GM12873 (cell line): ENCODE measurements around the gene STAT5A.

Experiments used
- CTCF ChIP-seq: IDR thresholded peaks from 2 replicates; pipeline ENCODE4 v1.5.1; 2012; ENCODE audit warnings: low read depth, mild to moderate bottlenecking, moderate library complexity, low read length, control low read depth; ENCODE audit not compliant: insufficient read depth; ENCODE audit errors: missing control alignments

STAT5A gene

GRCh38 chr17:42266918-42267766, 21.2 kb upstream of the STAT5A start:
- TF ChIP-seq CTCF: no peak

- TF ChIP-seq CTCF: no peak
These were observed 20.1 kb upstream of the STAT5A start for GRCh38 chr17:42268236-42268635.

GRCh38 chr17:42270170-42270535, 18.1 kb upstream of the STAT5A start:
- TF ChIP-seq CTCF: no peak

GRCh38 chr17:42270596-42270995, 17.7 kb upstream of the STAT5A start:
- TF ChIP-seq CTCF: no peak

GRCh38 chr17:42271006-42271778, 17.1 kb upstream of the STAT5A start:
- TF ChIP-seq CTCF: no peak

- TF ChIP-seq CTCF: no peak
These were observed 16.6 kb upstream of the STAT5A start for GRCh38 chr17:42271779-42272035.

- no peak for TF ChIP-seq CTCF
These were observed 16.0 kb upstream of the STAT5A start for GRCh38 chr17:42272162-42272907.
